Breast epithelium (tissue), 4 donors: ENCODE measurements around the gene MYNN. TPM values are rescaled to one million over a fixed set of nuclear protein-coding genes. Genes with fewer than 3 reads are reported as not detected.
"Not testable (repeated sequence)": the region's sequence is repeated elsewhere in the genome, so short reads cannot be mapped to it uniquely, and the experiment has no call there.

Source experiments
- DNase-seq, 2 donors: peaks; one replicate each; pipeline ENCODE4 v3.0.0-alpha.2; 2019; ENCODE audit warnings: low spot score in 2 of 2
- H3K27ac ChIP-seq, 2 donors: fragments of 200-600 bp; sonication (generic) in 1 of 2; one replicate each; pipeline ENCODE4 v1.5.1; 2016 to 2019; ENCODE audit warnings: mild to moderate bottlenecking in 1 of 2
- H3K27me3 ChIP-seq, 2 donors: fragments of 200-600 bp; sonication (generic) in 1 of 2; one replicate each; pipeline versions ENCODE4 v1.5.1 to v1.6.0; 2017 to 2019; ENCODE audit warnings: control low read depth in 1 of 2, mild to moderate bottlenecking in 1 of 2
- H3K36me3 ChIP-seq: fragments of 200-600 bp; one replicate; pipeline ENCODE4 v1.5.1; 2019
- H3K4me1 ChIP-seq, 2 donors: fragments of 200-600 bp; sonication (generic); one replicate each; pipeline ENCODE4 v1.5.1; 2016 to 2019; ENCODE audit warnings: control low read depth in 1 of 2
- H3K4me3 ChIP-seq, 3 donors: fragments of 200-600 bp; sonication (generic); 1 replicate in 2 of 3; 2 replicates in 1 of 3; pipeline ENCODE4 v1.5.1; 2016 to 2019; ENCODE audit warnings: mild to moderate bottlenecking in 3 of 3, moderate library complexity in 2 of 3
- H3K9me3 ChIP-seq, 2 donors: fragments of 200-600 bp; sonication (generic) in 1 of 2; one replicate each; pipeline ENCODE4 v1.5.1; 2016 to 2019; ENCODE audit warnings: control low read depth in 1 of 2
- CTCF ChIP-seq, 3 donors: fragments of 450-650 bp; IDR thresholded peaks; one replicate each; pipeline ENCODE4 v1.5.1; 2016 to 2017; ENCODE audit warnings: antibody characterized with exemption in 3 of 3, mild to moderate bottlenecking in 3 of 3, moderate library complexity in 3 of 3
- POLR2A ChIP-seq: fragments of 450-650 bp; IDR thresholded peaks from one replicate; pipeline ENCODE4 v1.6.1; 2016; ENCODE audit warnings: antibody characterized with exemption, mild to moderate bottlenecking, moderate library complexity
- POLR2AphosphoS5 ChIP-seq, 3 donors: sonication (generic); formaldehyde crosslinking; IDR thresholded peaks; one replicate each; pipeline ENCODE4 v1.6.1; 2017; ENCODE audit warnings: antibody characterized with exemption in 3 of 3
- intact Hi-C: fragments of 100-400 bp; cut with DNase I; formaldehyde crosslinking; loops from one replicate; pipeline ENCODE4 v1.15.1; 2023; ENCODE audit warnings: low total_unique reads
- total RNA-seq, 3 donors: library from RNA; depleted of rRNA; stranded (reverse); fragments of >200 nt; gene quantifications; one replicate each; pipeline ENCODE4 v1.1.0, GENCODE V29; 2016

The MYNN gene
- total RNA-seq, result 10 to 100 TPM; 16.0 to 29.0 (median 18.7) TPM

GRCh38 chr3:169772897-169773816 lies at the start of gene MYNN:
TSS of gene MYNN (plus strand) at chr3:169773396. CDS start at chr3:169774296, 900 bp downstream.
- DNase-seq, result peak; percentile 90 to 93
- Histone ChIP-seq H3K27ac (peak within 1 kb of the TSS; percentile 99 to 100), H3K36me3 (no peaks in the 10 kb centered on the region), H3K4me1 (peaks cover 0 to 14% of the 10 kb centered on the region in 2 donors), H3K27me3 (no peaks in the 10 kb centered on the region), H3K9me3 (no peaks in the 10 kb centered on the region), H3K4me3 (peak within 1 kb of the TSS; percentile 92 to 100 (median 93))
- TF ChIP-seq CTCF (IDR thresholded peaks at IDR 0.05), result no peak
- peak; percentile 99 for TF ChIP-seq POLR2A
- peak; percentile 99 to 100 (median 99) for TF ChIP-seq POLR2AphosphoS5 (IDR thresholded peaks at IDR 0.05)
- intact Hi-C loops, result no loop called here

GRCh38 chr3:169731857-169732256 lies 41.3 kb upstream of the MYNN start:
- H3K27ac ChIP-seq, H3K36me3 ChIP-seq, H3K4me3 ChIP-seq, DNase-seq, H3K4me1 ChIP-seq, H3K27me3 ChIP-seq, intact Hi-C loops: not testable (repeated sequence)
- peaks cover 6 to 25% of the 10 kb centered on the region in 2 donors for H3K9me3 ChIP-seq

- no peak overlapping the region for H3K4me3 ChIP-seq
- intact Hi-C loops, result no loop called here
- H3K36me3 ChIP-seq, result no peaks in the 10 kb centered on the region
- H3K27ac ChIP-seq, result no peak overlapping the region
- H3K27me3 ChIP-seq, result no peaks in the 10 kb centered on the region
- peaks cover 0 to 18% of the 10 kb centered on the region in 2 donors for H3K9me3 ChIP-seq
- no peak for DNase-seq
- TF ChIP-seq POLR2A (no peak), POLR2AphosphoS5 (IDR thresholded peaks at IDR 0.05) (no peak), CTCF (IDR thresholded peaks at IDR 0.05) (no peak)
- H3K4me1 ChIP-seq, result no peaks in the 10 kb centered on the region
These were observed 34.1 kb upstream of the MYNN start for GRCh38 chr3:169739067-169739466.

- intact Hi-C loops, result no loop called here
- H3K4me1 ChIP-seq, result no peaks in the 10 kb centered on the region
- H3K36me3 ChIP-seq, result no peaks in the 10 kb centered on the region
- DNase-seq, result no peak
- H3K27me3 ChIP-seq, result peaks cover 0 to 16% of the 10 kb centered on the region in 2 donors
- H3K27ac ChIP-seq, result no peak overlapping the region
- no peaks in the 10 kb centered on the region for H3K9me3 ChIP-seq
- no peak overlapping the region for H3K4me3 ChIP-seq
- TF ChIP-seq CTCF (IDR thresholded peaks at IDR 0.05), result peak in 1 of 3 donors; percentile 32
- TF ChIP-seq POLR2A, result no peak
These were observed 28.7 kb upstream of the MYNN start for GRCh38 chr3:169744366-169745054.

- intact Hi-C loops, result no loop called here
These were observed 26.3 kb upstream of the MYNN start for GRCh38 chr3:169746924-169747323.

More at GRCh38 chr3:169746924-169747323, 26.3 kb upstream of the MYNN start:
- no peaks in the 10 kb centered on the region for H3K9me3 ChIP-seq
- DNase-seq, result no peak
- TF ChIP-seq CTCF (IDR thresholded peaks at IDR 0.05) (no peak), POLR2AphosphoS5 (IDR thresholded peaks at IDR 0.05) (no peak), POLR2A (no peak)
- no peak overlapping the region for H3K4me3 ChIP-seq
- peaks cover 0 to 16% of the 10 kb centered on the region in 2 donors for H3K27me3 ChIP-seq
- no peak overlapping the region for H3K27ac ChIP-seq
- H3K4me1 ChIP-seq, result no peaks in the 10 kb centered on the region
- H3K36me3 ChIP-seq, result no peaks in the 10 kb centered on the region
